ENCODE results near the gene DDX4. TPM values are rescaled to one million over a fixed set of nuclear protein-coding genes. Genes with fewer than 3 reads are reported as not detected.
"Not testable (repeated sequence)": the region's sequence is repeated elsewhere in the genome, so short reads cannot be mapped to it uniquely, and the experiment has no call there.

Gene DDX4
- total RNA-seq, 2 experiments from 2014 or later, result 0.50 to 0.83 TPM

DNA sequence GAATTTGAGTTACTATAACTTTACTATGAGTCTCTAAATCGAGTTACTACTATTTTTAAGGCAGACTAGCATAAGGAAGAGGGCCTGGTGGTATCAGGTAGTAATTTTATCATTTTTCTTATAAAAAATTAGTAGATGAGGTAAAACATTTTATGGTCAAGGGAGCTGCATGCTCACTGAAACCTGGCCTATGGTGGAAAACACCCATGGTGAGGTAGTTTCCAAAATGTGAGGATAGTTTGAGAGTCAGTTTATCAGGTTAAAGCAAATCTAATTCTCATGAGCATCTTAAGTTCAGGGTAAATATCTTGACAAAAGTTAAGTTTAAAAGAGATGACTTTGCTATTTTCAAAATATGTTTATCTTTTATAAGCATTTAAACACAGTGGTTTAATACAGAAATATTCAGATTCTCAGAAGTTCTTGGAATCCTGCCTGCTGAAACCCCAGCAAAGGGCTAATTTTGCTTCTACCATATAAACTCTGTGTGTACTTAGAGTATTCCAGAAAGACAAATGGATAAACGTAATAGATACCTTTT is 10.0 kb downstream of the DDX4 start:
- ChIA-PET CTCF (no interaction called here), POLR2A (no interaction called here)
- Mint-ChIP-seq H3K27me3 (peaks cover 2% of the 10 kb centered on the region), H3K4me1 (no peaks in the 10 kb centered on the region), H3K27ac (no peak overlapping the region), H3K36me3 (ENCODE audit: low read depth) (no peaks in the 10 kb centered on the region), H3K4me3 (no peak overlapping the region), H3K9me3 (no peaks in the 10 kb centered on the region)
- DNase-seq, result no peak

- H3K4me1 Mint-ChIP-seq, result no peaks in the 10 kb centered on the region
- peaks cover 2% of the 10 kb centered on the region for H3K27me3 Mint-ChIP-seq
- no peaks in the 10 kb centered on the region for H3K9me3 Mint-ChIP-seq
- no peaks in the 10 kb centered on the region for H3K36me3 Mint-ChIP-seq (ENCODE audit: low read depth)
- no peak overlapping the region for H3K27ac Mint-ChIP-seq
- CTCF ChIA-PET, result no interaction called here
- DNase-seq, result no peak
- no peak overlapping the region for H3K4me3 Mint-ChIP-seq
- POLR2A ChIA-PET, result no interaction called here
These were observed 11.5 kb downstream of the DDX4 start for GRCh38 chr5:55749387-55749786.

DNA sequence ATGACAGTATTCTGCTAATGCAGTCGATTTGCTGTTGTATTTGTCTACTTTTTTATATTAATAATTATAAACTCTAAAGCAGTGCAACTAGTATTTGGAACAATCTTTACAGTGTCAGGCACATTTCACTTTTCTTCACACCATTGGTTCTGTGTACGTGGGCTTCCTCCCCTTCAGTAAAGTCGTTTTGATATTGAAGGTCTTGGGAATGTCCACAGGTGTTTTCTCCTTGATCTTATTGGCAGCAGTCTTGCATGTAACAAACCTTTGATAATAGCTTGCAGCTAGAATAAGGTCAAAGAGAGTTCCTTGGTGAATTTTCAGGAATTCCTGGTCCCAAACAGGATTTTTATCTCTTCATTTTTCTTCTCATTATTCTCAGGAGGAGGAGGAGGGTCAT is 12.2 kb downstream of the DDX4 start:
- H3K27me3 Mint-ChIP-seq, result peaks cover 2% of the 10 kb centered on the region
- DNase-seq, result no peak
- no peaks in the 10 kb centered on the region for H3K4me1 Mint-ChIP-seq
- no peaks in the 10 kb centered on the region for H3K9me3 Mint-ChIP-seq
- H3K4me3 Mint-ChIP-seq, result no peak overlapping the region
- no peak overlapping the region for H3K27ac Mint-ChIP-seq
- ChIA-PET CTCF (no interaction called here), POLR2A (no interaction called here)
- H3K36me3 Mint-ChIP-seq (ENCODE audit: low read depth), result no peaks in the 10 kb centered on the region

DNA sequence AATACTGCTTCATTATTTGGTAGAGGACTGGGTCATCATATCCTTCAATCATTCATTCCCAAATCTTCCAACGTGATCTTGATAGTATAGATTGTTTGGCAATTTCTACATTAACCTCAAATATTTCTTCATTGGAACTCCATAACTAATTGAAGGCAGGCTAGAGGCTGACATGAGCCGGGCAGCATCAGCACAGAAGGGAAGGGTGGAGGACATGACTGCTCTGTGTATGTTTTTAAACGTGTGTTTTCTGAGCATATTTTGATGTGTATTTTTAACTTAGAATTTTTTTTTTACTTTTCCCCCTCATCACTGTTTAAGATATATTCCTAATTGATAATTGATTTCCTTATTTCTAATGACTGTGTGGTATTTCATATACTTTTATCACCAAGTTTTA is 12.6 kb downstream of the DDX4 start:
- peaks cover 2% of the 10 kb centered on the region for H3K27me3 Mint-ChIP-seq
- H3K9me3 Mint-ChIP-seq, result no peaks in the 10 kb centered on the region
- no peak overlapping the region for H3K4me3 Mint-ChIP-seq
- H3K4me1 Mint-ChIP-seq, result no peaks in the 10 kb centered on the region
- POLR2A ChIA-PET, result no interaction called here
- no peaks in the 10 kb centered on the region for H3K36me3 Mint-ChIP-seq (ENCODE audit: low read depth)
- no peak overlapping the region for H3K27ac Mint-ChIP-seq
- DNase-seq, result no peak
- CTCF ChIA-PET, result no interaction called here

DNA sequence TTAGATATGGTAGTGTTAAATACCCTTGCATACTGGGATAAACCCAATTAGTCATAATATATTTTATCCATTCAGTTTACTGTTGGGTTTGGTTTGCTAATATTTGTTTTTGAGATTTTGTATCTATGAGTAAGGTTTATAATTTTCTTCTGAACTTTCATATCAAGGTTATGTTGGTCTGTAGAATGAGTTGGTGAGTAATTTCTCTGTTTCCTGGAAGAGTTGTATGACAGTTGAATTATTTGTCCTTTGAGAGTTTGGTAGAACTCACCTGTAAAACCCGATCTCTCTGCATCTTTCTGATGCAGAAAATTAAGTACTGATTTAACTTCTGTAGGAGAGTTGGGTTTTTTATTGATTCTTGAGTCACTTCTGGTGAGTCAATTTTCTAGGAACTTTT is 20.4 kb downstream of the DDX4 start:
- peaks cover 15% of the 10 kb centered on the region for H3K36me3 Mint-ChIP-seq (ENCODE audit: low read depth)
- H3K27me3 Mint-ChIP-seq, result peaks cover 9% of the 10 kb centered on the region
- H3K4me1 Mint-ChIP-seq, result peaks cover 29% of the 10 kb centered on the region
- peak overlapping the region; percentile 38 for H3K27ac Mint-ChIP-seq
- POLR2A ChIA-PET, result no interaction called here
- H3K4me3 Mint-ChIP-seq, result no peak overlapping the region
- CTCF ChIA-PET, result interaction anchor here (0.6 to 1.2 kb wide), 2 partner anchors 42 to 247 kb away, joined by 3 read pairs; no protein-coding TSS in a partner anchor
- DNase-seq, result no peak
- H3K9me3 Mint-ChIP-seq, result peaks cover 6% of the 10 kb centered on the region

DNA sequence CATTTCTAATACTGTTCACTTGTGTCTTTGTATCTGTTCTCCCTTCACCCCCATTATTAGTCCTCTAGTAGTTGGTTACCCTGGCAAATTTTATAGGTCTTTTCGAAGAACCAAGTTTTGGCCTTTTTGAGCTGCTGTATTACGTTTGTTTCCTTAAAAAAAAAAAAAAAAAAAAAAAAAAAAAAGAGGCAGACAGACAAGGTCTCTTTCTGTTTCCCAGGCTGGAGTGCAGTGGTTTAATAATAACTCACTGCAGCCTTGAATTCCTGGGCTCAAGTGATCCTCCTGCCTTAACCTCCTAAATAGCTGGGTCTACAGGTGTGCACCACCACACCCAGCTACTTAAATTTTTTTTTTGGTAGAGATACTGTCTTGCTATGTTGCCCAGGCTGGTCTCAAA is 20.9 kb downstream of the DDX4 start:
- no peak for DNase-seq
- Mint-ChIP-seq H3K4me1 (peaks cover 34% of the 10 kb centered on the region), H3K27ac (peak overlapping the region; percentile 38), H3K4me3 (no peak overlapping the region), H3K36me3 (ENCODE audit: low read depth) (peaks cover 15% of the 10 kb centered on the region), H3K9me3 (peaks cover 6% of the 10 kb centered on the region), H3K27me3 (peaks cover 9% of the 10 kb centered on the region)
- CTCF ChIA-PET, result interaction anchor here (0.6 to 1.2 kb wide), 5 partner anchors 14 to 247 kb away, joined by 3 to 4 read pairs (median 3); no protein-coding TSS in a partner anchor
- POLR2A ChIA-PET, result no interaction called here

GRCh38 chr5:55761721-55762120 is 23.9 kb downstream of the DDX4 start:
- CTCF ChIA-PET, DNase-seq, H3K4me3 Mint-ChIP-seq, H3K27ac Mint-ChIP-seq, POLR2A ChIA-PET, H3K27me3 Mint-ChIP-seq, H3K9me3 Mint-ChIP-seq: not testable (repeated sequence)
- Mint-ChIP-seq H3K4me1 (peaks cover 50% of the 10 kb centered on the region), H3K36me3 (ENCODE audit: low read depth) (peaks cover 15% of the 10 kb centered on the region)

- POLR2A ChIA-PET, result interaction anchor here (1.0 to 1.8 kb wide), 2 partner anchors 16 to 51 kb away, joined by 3 to 5 read pairs; no protein-coding TSS in a partner anchor
- H3K4me1 Mint-ChIP-seq, result peaks cover 40% of the 10 kb centered on the region
- no peak for DNase-seq
- CTCF ChIA-PET, result no interaction called here
- peak overlapping the region; percentile 57 for H3K27ac Mint-ChIP-seq
- H3K9me3 Mint-ChIP-seq, result peaks cover 8% of the 10 kb centered on the region
- H3K4me3 Mint-ChIP-seq, result peak overlapping the region; percentile 10
- H3K36me3 Mint-ChIP-seq (ENCODE audit: low read depth), result peaks cover 9% of the 10 kb centered on the region
- H3K27me3 Mint-ChIP-seq, result peaks cover 8% of the 10 kb centered on the region
These were observed 26.0 kb downstream of the DDX4 start for GRCh38 chr5:55763746-55764420.

- Mint-ChIP-seq H3K4me1 (peaks cover 37% of the 10 kb centered on the region), H3K27me3 (peaks cover 2% of the 10 kb centered on the region), H3K27ac (no peak overlapping the region), H3K4me3 (no peak overlapping the region), H3K9me3 (peaks cover 10% of the 10 kb centered on the region), H3K36me3 (ENCODE audit: low read depth) (no peaks in the 10 kb centered on the region)
- DNase-seq, result no peak
- POLR2A ChIA-PET, result no interaction called here
- CTCF ChIA-PET, result no interaction called here
These were observed 30.4 kb downstream of the DDX4 start for GRCh38 chr5:55768279-55768678.

GRCh38 chr5:55771175-55771655 is 33.4 kb downstream of the DDX4 start:
- H3K9me3 Mint-ChIP-seq, result peaks cover 10% of the 10 kb centered on the region
- no peak overlapping the region for H3K27ac Mint-ChIP-seq
- DNase-seq, result no peak
- no peak overlapping the region for H3K4me3 Mint-ChIP-seq
- peaks cover 17% of the 10 kb centered on the region for H3K4me1 Mint-ChIP-seq
- peaks cover 5% of the 10 kb centered on the region for H3K27me3 Mint-ChIP-seq
- POLR2A ChIA-PET, result no interaction called here
- CTCF ChIA-PET, result no interaction called here
- no peaks in the 10 kb centered on the region for H3K36me3 Mint-ChIP-seq (ENCODE audit: low read depth)

DNA sequence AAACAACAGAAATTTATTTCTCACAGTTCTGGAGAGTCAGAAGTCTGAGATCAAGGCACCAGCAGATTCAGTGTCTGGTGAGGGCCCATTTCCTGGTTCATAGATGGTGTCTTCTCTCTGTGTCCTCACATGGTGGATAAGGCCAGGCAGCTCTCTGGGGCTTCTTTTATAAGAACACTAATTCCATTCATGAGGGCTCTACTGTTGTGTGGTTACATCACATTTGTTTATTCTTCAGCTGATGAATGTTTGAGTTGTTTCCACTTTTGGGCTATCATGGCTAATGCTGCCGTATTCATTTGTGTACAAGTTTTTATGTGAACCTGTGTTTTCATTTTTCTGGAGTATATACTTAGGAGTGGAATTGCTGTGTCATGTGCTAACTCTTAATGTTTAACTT is 35.2 kb downstream of the DDX4 start:
- ChIA-PET CTCF (interaction anchor here (1.0 to 1.3 kb wide), 2 partner anchors 14 to 16 kb away, joined by 3 to 4 read pairs; no protein-coding TSS in a partner anchor), POLR2A (no interaction called here)
- Mint-ChIP-seq H3K27ac (no peak overlapping the region), H3K4me1 (peaks cover 17% of the 10 kb centered on the region), H3K27me3 (peaks cover 6% of the 10 kb centered on the region), H3K9me3 (peaks cover 10% of the 10 kb centered on the region), H3K4me3 (no peak overlapping the region), H3K36me3 (ENCODE audit: low read depth) (no peaks in the 10 kb centered on the region)
- DNase-seq, result no peak

- H3K4me1 Mint-ChIP-seq, result peaks cover 7% of the 10 kb centered on the region
- POLR2A ChIA-PET, result no interaction called here
- peaks cover 9% of the 10 kb centered on the region for H3K27me3 Mint-ChIP-seq
- no peak overlapping the region for H3K27ac Mint-ChIP-seq
- H3K36me3 Mint-ChIP-seq (ENCODE audit: low read depth), result no peaks in the 10 kb centered on the region
- CTCF ChIA-PET, result no interaction called here
- H3K4me3 Mint-ChIP-seq, result no peak overlapping the region
- DNase-seq, result no peak
- no peaks in the 10 kb centered on the region for H3K9me3 Mint-ChIP-seq
These were observed 39.5 kb downstream of the DDX4 start for GRCh38 chr5:55777332-55777731.

GRCh38 chr5:55800924-55801323 is 63.1 kb downstream of the DDX4 start:
- CTCF ChIA-PET, result interaction anchor here (0.7 kb wide), 1 partner anchor 43 kb away, joined by 3 read pairs; no protein-coding TSS in a partner anchor
- H3K27me3 Mint-ChIP-seq, result peaks cover under 1% of the 10 kb centered on the region
- POLR2A ChIA-PET, result interaction anchor here (0.6 kb wide), 1 partner anchor 624 kb away, joined by 3 read pairs; no protein-coding TSS in a partner anchor

GRCh38 chr5:55808814-55809213 is 71.0 kb downstream of the DDX4 start:
- CTCF ChIA-PET, POLR2A ChIA-PET, H3K4me3 Mint-ChIP-seq, H3K9me3 Mint-ChIP-seq, H3K4me1 Mint-ChIP-seq, H3K27ac Mint-ChIP-seq: not testable (repeated sequence)
- Mint-ChIP-seq H3K27me3 (peaks cover 28% of the 10 kb centered on the region), H3K36me3 (ENCODE audit: low read depth) (peaks cover 12% of the 10 kb centered on the region)
- DNase-seq, result peak; percentile 43

More at GRCh38 chr5:55800924-55801323, 63.1 kb downstream of the DDX4 start:
- no peaks in the 10 kb centered on the region for H3K36me3 Mint-ChIP-seq (ENCODE audit: low read depth)
- DNase-seq, result no peak
- no peaks in the 10 kb centered on the region for H3K9me3 Mint-ChIP-seq
- peaks cover 1% of the 10 kb centered on the region for H3K4me1 Mint-ChIP-seq
- H3K4me3 Mint-ChIP-seq, result no peak overlapping the region
- no peak overlapping the region for H3K27ac Mint-ChIP-seq

Data from activated CD4-positive, alpha-beta memory T cell treated with anti-CD3 and anti-CD28 coated beads, Interleukin-2, amount 10 ng/mL, durations not matched to agents 7 days and 5 days (primary cell).